Measurements from ENCODE around the gene NOXRED1.

DNA sequence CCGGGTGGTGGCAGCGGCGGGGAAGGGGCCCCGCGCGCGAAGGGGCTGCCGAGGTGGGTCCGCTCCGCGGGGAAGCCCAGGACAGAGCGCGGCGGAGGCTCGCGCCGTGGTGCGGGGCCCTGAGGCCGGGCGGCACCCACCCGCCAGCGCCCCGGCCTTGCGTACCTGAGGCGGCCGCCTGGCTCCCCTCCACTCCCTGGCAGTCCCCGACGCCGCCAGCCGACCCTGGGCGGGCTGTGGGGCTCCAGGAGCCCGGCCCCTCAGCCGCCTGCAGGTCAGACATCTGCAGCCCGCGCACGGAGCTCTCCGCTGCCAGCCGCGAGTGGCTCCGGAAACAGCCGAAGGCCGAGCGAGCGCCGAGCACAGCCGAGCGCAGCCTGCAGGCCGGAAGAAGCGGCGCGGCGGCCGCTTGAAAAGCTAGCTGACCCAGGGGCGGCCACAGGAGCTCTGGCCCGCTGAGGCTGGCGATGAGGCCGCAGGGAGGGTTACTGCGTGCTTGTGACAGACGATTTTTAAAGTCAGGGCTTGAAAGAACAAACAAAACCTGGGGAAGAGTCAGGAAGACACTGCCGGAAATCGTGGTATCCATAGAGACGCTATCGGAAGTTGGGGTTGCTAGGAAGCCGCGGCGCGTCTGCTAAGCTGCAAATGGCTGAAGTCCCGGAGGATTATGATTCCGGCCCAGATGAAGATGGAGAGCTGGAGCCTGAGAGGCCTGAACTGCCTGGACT is 46.4 kb downstream of the NOXRED1 start, which contains the start of the genes SAMD15 and TMED8:
- TF ChIP-seq, protein P1, sequence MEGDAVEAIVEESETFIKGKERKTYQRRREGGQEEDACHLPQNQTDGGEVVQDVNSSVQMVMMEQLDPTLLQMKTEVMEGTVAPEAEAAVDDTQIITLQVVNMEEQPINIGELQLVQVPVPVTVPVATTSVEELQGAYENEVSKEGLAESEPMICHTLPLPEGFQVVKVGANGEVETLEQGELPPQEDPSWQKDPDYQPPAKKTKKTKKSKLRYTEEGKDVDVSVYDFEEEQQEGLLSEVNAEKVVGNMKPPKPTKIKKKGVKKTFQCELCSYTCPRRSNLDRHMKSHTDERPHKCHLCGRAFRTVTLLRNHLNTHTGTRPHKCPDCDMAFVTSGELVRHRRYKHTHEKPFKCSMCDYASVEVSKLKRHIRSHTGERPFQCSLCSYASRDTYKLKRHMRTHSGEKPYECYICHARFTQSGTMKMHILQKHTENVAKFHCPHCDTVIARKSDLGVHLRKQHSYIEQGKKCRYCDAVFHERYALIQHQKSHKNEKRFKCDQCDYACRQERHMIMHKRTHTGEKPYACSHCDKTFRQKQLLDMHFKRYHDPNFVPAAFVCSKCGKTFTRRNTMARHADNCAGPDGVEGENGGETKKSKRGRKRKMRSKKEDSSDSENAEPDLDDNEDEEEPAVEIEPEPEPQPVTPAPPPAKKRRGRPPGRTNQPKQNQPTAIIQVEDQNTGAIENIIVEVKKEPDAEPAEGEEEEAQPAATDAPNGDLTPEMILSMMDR (IDR thresholded peaks at IDR 0.05), result peak in 3 of 6 experiments; percentile 21 to 34 (median 32)
- TF ChIP-seq POLR2A (IDR thresholded peaks at IDR 0.05), result peak in 1 of 2 donors; percentile 81

All from thyroid gland (tissue), 4 donors.